GM23338 (cell line): ENCODE measurements around the gene TXNDC16. TPM values are rescaled to one million over a fixed set of nuclear protein-coding genes. Genes with fewer than 3 reads are reported as not detected.

ENCODE experiments used
- ATAC-seq: fragments of 200-7000 bp; cut with Tn5 transposase; 3 replicates; pipeline ENCODE4 v1.9.1; 2020
- DNase-seq: peaks from one replicate; pipeline ENCODE4 v3.0.0-alpha.2; 2015; ENCODE audit warnings: low spot score
- H2AFZ ChIP-seq: fragments of 200-600 bp; sonication (generic); 2 replicates; pipeline ENCODE4 v1.8.0; 2016; ENCODE audit warnings: antibody characterized with exemption, mild to moderate bottlenecking, moderate library complexity
- H3F3A ChIP-seq: fragments of 200-600 bp; sonication (generic); replicated peaks from 2 replicates; pipeline ENCODE4 v1.8.0; 2017; ENCODE audit warnings: antibody characterized with exemption, mixed run types, low read depth
- H3K27ac ChIP-seq: fragments of 200-600 bp; sonication (generic); 2 replicates; pipeline ENCODE4 v1.6.1; 2016; ENCODE audit warnings: low read depth
- H3K27me3 ChIP-seq: fragments of 200-600 bp; sonication (generic); 2 replicates; pipeline ENCODE4 v1.8.0; 2016; ENCODE audit warnings: mild to moderate bottlenecking, mixed run types, moderate library complexity; ENCODE audit not compliant: insufficient read depth
- H3K36me3 ChIP-seq: fragments of 200-600 bp; sonication (generic); 2 replicates; pipeline ENCODE4 v1.8.0; 2016; ENCODE audit warnings: mild to moderate bottlenecking; ENCODE audit not compliant: insufficient read depth
- H3K4me1 ChIP-seq: fragments of 200-600 bp; sonication (generic); 2 replicates; pipeline ENCODE4 v1.8.0; 2016; ENCODE audit warnings: mild to moderate bottlenecking, moderate library complexity; ENCODE audit not compliant: insufficient read depth
- H3K4me2 ChIP-seq: fragments of 200-600 bp; sonication (generic); 2 replicates; pipeline ENCODE4 v1.7.1; 2017; ENCODE audit warnings: mixed run types
- H3K4me3 ChIP-seq: fragments of 200-600 bp; sonication (generic); 2 replicates; pipeline ENCODE4 v1.6.1; 2016; ENCODE audit warnings: mixed run types
- H3K79me2 ChIP-seq: fragments of 200-600 bp; sonication (generic); replicated peaks from 2 replicates; pipeline ENCODE4 v1.8.0; 2017; ENCODE audit warnings: mild to moderate bottlenecking; ENCODE audit not compliant: insufficient read depth
- H3K9me2 ChIP-seq: fragments of 200-600 bp; sonication (generic); 2 replicates; pipeline ENCODE4 v1.8.0; 2017; ENCODE audit not compliant: insufficient read depth
- H4K20me1 ChIP-seq: fragments of 200-600 bp; sonication (generic); replicated peaks from 2 replicates; pipeline ENCODE4 v1.8.0; 2017; ENCODE audit warnings: mild to moderate bottlenecking; ENCODE audit not compliant: insufficient read depth
- H3K27ac Mint-ChIP-seq: 2 replicates; pipeline ENCODE4 v1.8.0; 2020; ENCODE audit warnings: inconsistent platforms, mild to moderate bottlenecking, moderate library complexity, mixed read lengths
- H3K27me3 Mint-ChIP-seq: 3 replicates; pipeline ENCODE4 v1.8.0; 2022; ENCODE audit warnings: low read depth, mild to moderate bottlenecking, moderate library complexity, mixed read lengths, inconsistent platforms; ENCODE audit not compliant: insufficient read depth, poor library complexity
- H3K36me3 Mint-ChIP-seq: 3 replicates; pipeline ENCODE4 v1.8.0; 2021; ENCODE audit warnings: low read depth, mild to moderate bottlenecking, inconsistent platforms, moderate library complexity, mixed read lengths
- H3K4me1 Mint-ChIP-seq: 3 replicates; pipeline ENCODE4 v1.8.0; 2020; ENCODE audit warnings: mild to moderate bottlenecking, inconsistent platforms, mixed read lengths
- H3K4me3 Mint-ChIP-seq: 3 replicates; pipeline ENCODE4 v1.8.0; 2021; ENCODE audit warnings: moderate library complexity, mild to moderate bottlenecking, inconsistent platforms, mixed read lengths
- H3K9me3 Mint-ChIP-seq: 3 replicates; pipeline ENCODE4 v1.8.0; 2020; ENCODE audit warnings: moderate library complexity, mild to moderate bottlenecking, inconsistent platforms, mixed read lengths
- CREB1 ChIP-seq: fragments of 250-450 bp; sonication (Bioruptor Pico); IDR thresholded peaks from 2 replicates; pipeline ENCODE4 v1.5.0; 2020; ENCODE audit warnings: low read depth, mild to moderate bottlenecking, moderate library complexity
- CTCF ChIP-seq, 2 experiments: fragments of 200-600 bp in 1 of 2; sonication (generic) in 1 of 2; conservative IDR thresholded peaks; 2 replicates each; pipeline versions ENCODE4 v1.5.1 to v1.6.1; 2016 to 2017; ENCODE audit warnings: antibody characterized with exemption in 2 of 2, low read depth in 2 of 2, mild to moderate bottlenecking in 2 of 2, moderate library complexity in 1 of 2
- ETS1 ChIP-seq: IDR thresholded peaks from 2 replicates; pipeline ENCODE4 v1.6.1; 2016; ENCODE audit warnings: antibody characterized with exemption
- EZH2 ChIP-seq: fragments of 200-600 bp; sonication (generic); IDR thresholded peaks from one replicate; pipeline ENCODE4 v1.8.0; 2017; ENCODE audit warnings: antibody characterized with exemption, mild to moderate bottlenecking, low read depth; ENCODE audit not compliant: unreplicated experiment
- EZH2phosphoT487 ChIP-seq: fragments of 200-600 bp; sonication (generic); IDR thresholded peaks from one replicate; pipeline ENCODE4 v1.8.1; 2018; ENCODE audit warnings: antibody characterized with exemption; ENCODE audit not compliant: unreplicated experiment
- JUNB ChIP-seq: IDR thresholded peaks from one replicate; pipeline ENCODE4 v1.6.1; 2016; ENCODE audit warnings: antibody characterized with exemption; ENCODE audit not compliant: unreplicated experiment
- REST ChIP-seq: IDR thresholded peaks from one replicate; pipeline ENCODE4 v1.6.1; 2018; ENCODE audit warnings: antibody characterized with exemption; ENCODE audit not compliant: unreplicated experiment
- STAT1 ChIP-seq: IDR thresholded peaks from one replicate; pipeline ENCODE4 v1.6.1; 2016; ENCODE audit warnings: antibody characterized with exemption; ENCODE audit not compliant: unreplicated experiment
- ZNF331 ChIP-seq: fragments of 250-450 bp; sonication (Bioruptor Pico); IDR thresholded peaks from 2 replicates; pipeline ENCODE4 v1.5.0; 2020; ENCODE audit warnings: low read depth, mild to moderate bottlenecking, moderate library complexity
- polyA plus RNA-seq: library from polyadenylated mRNA; unstranded; fragments of >200 nt; fragmentation: Nextera tagmentation; extraction: Ambion mirVana; gene quantifications from 2 replicates; pipeline ENCODE4 v1.2.1, GENCODE V29; 2016
- total RNA-seq: library from RNA; depleted of rRNA; stranded (reverse); fragments of >200 nt; shearing (Covaris generic); gene quantifications from 2 replicates; pipeline ENCODE4 v1.2.3, GENCODE V29; 2014

Gene TXNDC16
- total and polyA plus RNA-seq, 2 experiments from 2014 or later, result 13.6 to 14.0 TPM

GRCh38 chr14:52412426-52412825, 139.9 kb downstream of the TXNDC16 start:
- Mint-ChIP-seq H3K27ac (no peak overlapping the region), H3K9me3 (no peaks in the 10 kb centered on the region), H3K27me3 (no peaks in the 10 kb centered on the region), H3K36me3 (no peaks in the 10 kb centered on the region), H3K4me1 (no peaks in the 10 kb centered on the region), H3K4me3 (no peak overlapping the region)
- ATAC-seq, result no peak
- no peak for DNase-seq
- Histone ChIP-seq H3K4me3 (no peak overlapping the region), H3F3A (no peaks in the 10 kb centered on the region), H3K4me2 (no peak overlapping the region), H3K9me2 (no peaks in the 10 kb centered on the region), H3K27ac (no peak overlapping the region), H3K36me3 (no peaks in the 10 kb centered on the region), H2AFZ (no peak overlapping the region), H3K79me2 (no peaks in the 10 kb centered on the region), H3K27me3 (no peaks in the 10 kb centered on the region), H3K4me1 (no peaks in the 10 kb centered on the region), H4K20me1 (no peaks in the 10 kb centered on the region)
- TF ChIP-seq ZNF331 (no peak), EZH2 (no peak), JUNB (no peak), REST (no peak), CREB1 (CRISPR knock-in tag) (no peak), ETS1 (no peak), CTCF (conservative IDR thresholded peaks at IDR 0.05; ENCODE audit: low read depth in 2 of 2) (no peak), STAT1 (no peak)

- TF ChIP-seq EZH2phosphoT487, result no peak
- H3K36me3 ChIP-seq, result no peaks in the 10 kb centered on the region
- no peak overlapping the region for H2AFZ ChIP-seq
- no peak overlapping the region for H3K4me3 ChIP-seq
- no peaks in the 10 kb centered on the region for H3K9me3 Mint-ChIP-seq
- H3K4me3 Mint-ChIP-seq, result no peak overlapping the region
- H3K4me2 ChIP-seq, result no peak overlapping the region
- ATAC-seq (no peak), DNase-seq (no peak)
- H3K27ac Mint-ChIP-seq, result no peak overlapping the region
- H3F3A ChIP-seq, result no peaks in the 10 kb centered on the region
- H3K36me3 Mint-ChIP-seq, result no peaks in the 10 kb centered on the region
- no peaks in the 10 kb centered on the region for H3K27me3 Mint-ChIP-seq
- no peak overlapping the region for H3K27ac ChIP-seq
- H3K27me3 ChIP-seq, result no peaks in the 10 kb centered on the region
- H3K9me2 ChIP-seq, result peaks cover 3% of the 10 kb centered on the region; the same call in 1 of the 2 replicates
- H3K4me1 ChIP-seq, result no peaks in the 10 kb centered on the region
- H3K4me1 Mint-ChIP-seq, result no peaks in the 10 kb centered on the region
- no peaks in the 10 kb centered on the region for H3K79me2 ChIP-seq
- no peaks in the 10 kb centered on the region for H4K20me1 ChIP-seq
Measured at GRCh38 chr14:52405314-52405713, 147.0 kb downstream of the TXNDC16 start.
